GM18511 (cell line): Measurements from ENCODE around the gene PIGX.
A peak's percentile ranks its signal among the peaks of the same experiment; 100 is the strongest.
"Not testable (repeated sequence)": the region's sequence is repeated elsewhere in the genome, so short reads cannot be mapped to it uniquely, and the experiment has no call there.

Source experiments
- ATAC-seq: cut with Tn5 transposase; IDR thresholded peaks from one replicate; pipeline ENCODE4 v1.9.1; 2021; ENCODE audit warnings: mild to moderate bottlenecking, moderate library complexity; ENCODE audit not compliant: unreplicated experiment

PIGX gene

DNA sequence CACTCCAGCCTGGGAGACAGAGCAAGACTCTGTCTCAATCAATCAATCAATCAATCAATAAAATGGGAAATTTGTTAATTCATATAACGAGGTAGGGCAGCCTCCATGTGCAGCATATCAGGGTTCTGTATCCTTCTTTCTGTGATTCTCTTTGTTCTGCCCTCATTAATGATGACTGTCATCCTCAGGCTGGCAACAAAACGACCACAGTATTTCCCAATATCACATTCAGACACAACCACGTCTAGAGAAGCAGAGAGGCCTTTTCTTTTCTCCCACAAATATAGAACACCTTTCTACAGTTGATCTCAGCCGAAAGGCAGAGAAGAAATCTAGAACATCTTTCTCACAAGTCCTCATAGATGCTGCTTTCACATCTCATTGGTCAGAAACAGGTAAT, 11.4 kb upstream of the PIGX start:
- no peak for ATAC-seq

DNA sequence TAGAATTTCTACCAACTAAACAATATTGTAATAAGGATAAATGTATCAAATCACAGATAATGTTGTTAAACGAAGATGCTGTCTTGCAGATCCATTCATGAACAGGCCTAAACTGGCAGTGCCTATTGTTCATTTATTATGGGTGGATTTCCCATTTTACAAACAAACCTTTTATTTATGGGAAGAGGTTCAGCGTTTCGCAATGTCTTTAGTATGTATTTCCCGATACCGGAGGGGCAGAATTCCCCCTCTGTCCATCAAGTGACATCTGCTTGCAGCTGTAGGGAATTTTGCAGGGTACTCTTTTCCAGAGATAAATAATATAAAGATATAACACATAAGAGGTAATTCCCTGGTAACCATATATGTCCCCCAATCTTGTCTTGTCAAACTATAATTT, 5.8 kb upstream of the PIGX start:
- no peak for ATAC-seq

DNA sequence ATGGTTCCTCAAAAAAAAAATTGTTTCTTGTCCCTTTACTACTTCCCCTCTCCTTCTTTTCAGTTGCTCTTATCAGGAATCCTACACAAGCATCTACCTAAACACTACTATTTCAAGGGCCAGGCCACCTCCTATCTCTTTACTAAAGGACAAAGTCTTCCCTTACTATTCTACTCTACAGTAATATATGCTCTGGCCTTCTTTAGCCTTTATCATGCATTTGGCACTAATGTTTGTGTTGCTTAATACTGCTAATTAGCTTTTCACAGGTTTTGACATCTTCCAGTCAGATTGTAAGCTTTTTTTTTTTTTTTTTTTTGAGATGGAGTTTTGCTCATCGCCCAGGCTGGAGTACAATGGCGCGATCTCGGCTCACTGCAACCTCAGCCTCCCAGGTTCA, 5.4 kb upstream of the PIGX start:
- ATAC-seq, result no peak

DNA sequence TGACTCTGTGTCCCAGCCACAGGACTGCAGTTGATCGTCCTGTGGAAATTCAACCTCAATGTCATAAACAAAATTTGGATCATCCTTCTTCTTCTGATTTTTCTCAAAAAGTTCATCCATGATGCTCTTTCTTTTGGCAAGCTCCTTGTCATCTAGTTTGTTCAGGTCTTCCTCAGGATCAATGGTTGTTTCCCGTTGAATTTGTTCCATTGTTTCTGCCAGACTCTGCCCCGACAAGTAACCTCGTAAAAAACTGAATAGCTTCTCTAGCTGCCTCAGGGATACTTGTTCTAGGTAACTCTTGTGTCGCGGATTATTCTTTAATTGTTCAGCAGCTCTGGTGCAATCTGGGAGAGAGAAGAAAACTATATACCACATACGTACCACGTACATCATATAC, 4.6 kb upstream of the PIGX start:
- ATAC-seq, result no peak

DNA sequence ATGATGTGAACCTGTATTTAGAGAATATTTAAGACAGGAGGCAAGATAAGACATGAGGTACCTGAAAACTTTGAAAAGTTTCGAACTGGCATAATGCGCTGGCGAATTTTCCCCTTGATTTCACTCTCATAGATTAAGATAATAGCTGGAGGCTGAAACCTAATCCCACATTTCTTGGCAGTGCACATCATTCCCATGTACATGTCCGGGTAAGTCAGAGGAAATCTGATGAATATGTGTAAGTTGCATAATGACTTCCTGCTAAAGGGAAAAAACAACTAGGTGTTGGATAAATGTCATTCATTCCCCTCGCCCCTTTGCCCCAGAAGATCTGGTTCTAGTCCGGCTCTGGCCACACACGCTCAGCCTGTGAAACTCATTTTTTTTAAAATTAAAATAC, 3.7 kb upstream of the PIGX start:
- no peak for ATAC-seq

DNA sequence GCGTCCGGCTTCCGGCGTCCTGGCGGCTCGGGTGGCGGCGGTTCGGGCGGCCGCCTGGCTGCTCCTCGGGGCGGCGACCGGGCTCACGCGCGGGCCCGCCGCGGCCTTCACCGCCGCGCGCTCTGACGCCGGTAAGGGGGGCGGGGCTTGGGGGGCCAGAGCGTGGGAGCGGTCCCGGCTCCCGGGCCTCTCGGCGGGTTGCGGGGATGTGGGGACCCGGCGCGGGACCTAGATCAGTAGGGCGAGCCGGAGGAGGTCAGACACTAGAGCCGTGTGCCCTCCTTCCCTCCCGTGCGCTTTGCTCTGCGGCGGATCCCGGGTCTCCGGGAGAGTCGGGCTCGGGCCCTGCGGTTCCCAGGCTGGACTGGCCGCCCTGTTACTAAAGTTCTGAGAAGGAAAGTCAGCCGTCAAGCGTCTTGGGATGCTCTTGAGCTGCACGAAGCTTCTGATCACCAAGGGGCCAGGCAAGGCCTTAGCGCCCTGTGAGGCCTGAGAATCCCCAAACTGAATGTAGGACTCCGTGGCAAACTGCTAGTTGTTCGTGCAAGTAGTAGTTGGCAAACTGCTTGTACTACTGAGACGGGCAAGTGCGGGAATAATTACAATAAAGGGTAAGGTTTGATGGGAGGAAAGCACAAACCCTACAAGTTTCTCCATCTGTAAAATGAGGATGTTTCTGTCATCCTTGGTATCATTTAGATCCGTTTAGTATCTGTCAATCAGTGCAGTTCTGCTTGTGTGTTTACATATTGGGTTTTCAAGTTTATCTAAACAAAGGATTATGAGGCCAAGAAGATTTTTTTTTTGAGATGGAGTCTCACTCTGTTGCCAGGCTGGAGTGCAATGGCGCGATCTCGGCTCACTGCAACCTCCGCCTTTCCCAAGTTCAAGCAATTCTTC, 587 bp downstream of the PIGX start:
- ATAC-seq, result peak; percentile 52

DNA sequence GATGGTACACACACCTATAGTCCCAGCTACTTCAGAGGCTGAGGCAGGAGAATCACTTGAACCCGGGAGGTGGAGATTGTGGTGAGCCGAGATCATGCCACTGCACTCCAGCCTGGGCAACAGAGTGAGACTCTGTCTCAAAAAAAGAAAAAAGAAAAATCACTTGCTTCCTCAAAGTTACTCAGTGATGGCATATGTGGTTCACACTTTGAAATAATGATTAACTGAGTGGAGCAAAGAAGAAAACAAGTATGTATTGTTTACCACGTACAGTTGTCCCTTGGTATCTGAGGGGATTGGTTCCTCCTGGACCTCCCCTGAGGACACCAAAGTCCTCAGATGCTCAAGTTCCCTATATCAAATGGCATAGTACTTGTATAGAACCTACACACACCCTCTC, 5.0 kb downstream of the PIGX start:
- peak; percentile 61 for ATAC-seq

DNA sequence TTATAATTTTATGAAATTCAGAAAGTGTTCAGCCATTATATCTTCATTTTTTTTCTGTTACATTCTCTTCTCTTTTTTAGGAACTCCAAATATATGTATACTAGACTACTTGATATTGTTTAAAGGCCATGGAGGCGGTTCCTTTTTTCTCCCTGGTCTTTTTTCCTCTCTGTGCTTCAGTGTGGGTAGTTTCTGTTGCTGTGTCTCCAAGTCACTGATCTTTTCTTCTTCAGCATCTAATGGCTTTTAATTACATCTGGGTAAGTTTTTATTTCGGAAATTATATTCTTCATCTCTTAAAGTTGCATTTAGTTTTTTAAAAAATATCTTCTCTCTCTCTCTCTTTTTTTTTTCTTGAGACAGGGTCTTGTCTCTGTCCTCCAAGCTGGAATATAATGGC, 8.9 kb downstream of the PIGX start:
- no peak for ATAC-seq

DNA sequence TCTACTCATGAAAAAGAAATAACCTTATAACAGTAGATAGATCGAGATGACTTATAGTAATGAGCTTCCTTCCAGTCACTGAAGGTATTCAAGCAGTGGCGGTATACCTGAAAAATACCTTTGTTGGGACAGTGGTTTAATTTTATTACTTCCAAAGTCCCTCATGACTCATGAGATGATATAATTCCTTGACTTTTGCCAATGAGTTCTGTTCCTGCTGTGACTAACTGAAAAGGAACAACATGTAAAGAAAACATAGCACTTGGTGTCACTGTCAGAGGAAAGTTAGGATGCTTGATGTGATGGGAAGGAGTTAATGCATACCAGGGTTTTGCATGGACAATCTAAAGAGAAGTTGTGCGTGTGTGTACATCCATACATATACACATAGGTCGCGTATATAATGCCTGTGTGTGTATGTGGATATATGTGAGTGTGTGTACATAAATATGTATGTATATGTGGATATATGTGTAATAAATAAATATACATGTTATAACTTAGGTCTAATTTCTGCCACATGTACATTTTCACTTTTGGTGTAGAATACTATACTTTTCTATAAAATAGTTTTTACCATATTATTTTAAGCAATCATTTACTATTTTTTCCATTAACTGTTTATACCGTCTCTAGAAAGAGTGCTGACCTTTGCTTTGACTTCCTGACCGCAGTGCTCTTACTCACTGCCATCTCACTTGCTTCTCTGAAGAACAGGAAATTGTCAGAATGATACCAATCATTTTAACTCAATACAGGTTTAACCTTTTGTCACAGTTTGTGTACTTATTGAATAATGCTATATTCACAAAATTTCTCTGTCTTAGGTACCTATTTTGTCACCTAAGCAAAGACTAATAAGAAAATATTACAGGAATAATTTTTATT, 14.9 kb downstream of the PIGX start:
- ATAC-seq, result no peak

DNA sequence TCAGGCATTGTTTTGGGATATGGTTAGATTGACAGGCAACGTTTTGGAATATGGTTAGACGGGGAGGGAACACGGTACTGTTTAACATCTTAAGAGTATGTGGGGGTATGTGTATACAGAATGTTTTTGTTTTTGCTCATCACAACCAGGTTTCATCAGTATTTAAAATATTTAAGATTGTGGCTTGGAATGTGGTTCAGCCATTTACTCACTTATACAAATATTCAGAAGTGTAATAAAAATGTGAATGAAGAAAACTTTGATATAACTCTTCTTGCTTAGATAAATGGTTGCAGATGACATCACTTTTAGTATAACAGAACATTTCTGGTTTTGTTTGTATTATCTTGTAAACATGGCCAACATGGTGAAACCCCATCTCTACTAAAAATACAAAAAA, 23.6 kb downstream of the PIGX start:
- ATAC-seq, result no peak

DNA sequence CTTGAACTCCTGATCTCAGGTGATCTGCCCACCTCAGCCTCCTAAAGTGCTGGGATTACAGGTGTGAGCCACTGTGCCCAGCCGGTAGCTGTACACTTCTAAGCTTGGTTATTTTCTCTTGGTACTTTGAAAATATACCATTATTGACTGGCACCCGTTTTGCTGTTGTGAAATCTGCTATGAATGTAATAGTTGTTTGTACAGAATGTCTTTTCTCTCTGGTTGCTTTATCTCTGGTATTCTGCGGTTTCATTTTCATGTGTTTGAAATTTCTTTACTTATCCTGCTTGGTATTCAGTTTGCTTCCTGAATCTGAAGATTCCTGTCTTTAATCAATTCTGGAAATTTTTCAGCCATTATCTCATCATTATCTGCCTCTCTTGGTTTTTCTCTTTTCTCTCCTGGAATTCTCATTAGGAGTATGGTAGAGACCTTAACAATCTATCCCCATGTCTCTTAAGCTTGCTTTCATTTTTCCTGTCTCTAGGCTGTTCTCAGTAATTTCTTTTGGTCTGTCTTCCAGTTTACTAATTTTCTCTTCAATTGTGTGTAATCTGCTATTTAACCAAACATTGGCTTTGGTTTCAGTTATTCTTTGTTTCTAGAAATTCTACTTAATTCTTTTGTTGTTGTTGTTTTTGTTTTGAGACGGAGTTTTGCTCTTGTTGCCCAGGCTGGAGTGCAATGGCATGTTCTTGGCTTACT, 24.6 kb downstream of the PIGX start:
- ATAC-seq, result no peak

DNA sequence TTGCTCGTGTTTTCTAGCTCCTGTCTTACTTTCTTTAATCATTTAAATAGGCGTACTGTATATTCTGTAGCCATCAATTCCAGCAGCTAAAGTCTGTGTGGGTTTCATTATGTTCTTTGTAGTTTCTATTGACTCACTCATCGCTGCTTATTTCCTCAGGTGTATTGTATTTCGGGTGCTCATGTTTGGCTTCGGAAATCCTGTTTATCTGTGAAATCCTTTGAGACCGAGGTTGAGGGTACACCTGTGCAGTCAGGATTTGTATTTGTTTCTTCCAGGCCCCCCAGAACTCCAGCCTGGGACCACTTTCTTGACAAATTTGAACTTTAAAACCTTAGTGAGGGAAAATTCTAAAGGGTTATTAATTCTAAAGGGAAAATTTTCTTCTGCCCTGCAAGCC, 25.5 kb downstream of the PIGX start:
- ATAC-seq, result no peak

DNA sequence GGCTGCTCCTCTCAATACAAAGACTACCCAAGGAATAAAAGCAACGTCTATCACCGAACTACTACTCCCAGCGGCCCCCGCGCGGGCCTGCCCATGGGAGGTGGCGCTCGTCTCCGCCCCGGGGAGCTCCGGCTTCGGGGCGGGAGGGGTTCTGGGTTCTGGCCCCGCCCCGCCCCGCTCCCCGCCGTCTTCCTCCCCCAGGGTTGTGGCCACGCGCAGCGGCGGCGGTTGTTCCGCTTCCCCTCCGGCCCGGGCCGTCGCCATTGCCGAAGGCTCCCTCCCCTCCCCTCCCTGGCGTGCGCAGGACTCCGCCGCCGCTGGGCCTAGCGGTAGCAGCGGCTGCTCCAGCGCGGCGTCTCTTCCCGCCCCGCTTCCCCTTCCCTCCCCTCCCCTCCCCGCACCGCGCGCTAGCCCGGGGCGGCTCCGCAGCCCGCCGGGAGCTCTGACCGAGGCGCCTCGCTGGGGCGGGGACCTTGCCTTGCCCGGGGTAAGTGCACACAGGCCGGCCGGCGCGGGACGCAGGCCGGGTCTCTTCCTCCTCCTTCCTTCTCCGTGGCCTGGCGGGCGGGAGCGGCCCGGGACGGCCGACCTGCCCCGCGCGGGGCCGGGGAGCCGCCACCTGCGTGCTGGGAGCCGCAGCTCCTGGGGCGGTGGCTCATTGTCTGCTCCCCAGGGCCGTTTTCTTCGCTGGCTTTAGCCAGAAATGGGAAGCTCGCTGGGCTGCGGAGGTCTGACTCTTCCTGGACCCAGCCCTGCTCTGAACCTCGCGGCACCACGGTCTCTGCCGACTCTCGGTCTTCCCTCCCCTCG, 27.7 kb downstream of the PIGX start, which contains the start of gene PAK2:
TSS of gene PAK2 (plus strand) at position 187 of the 810 bp plus-strand sequence. CDS start 42,790 bp downstream, outside the sequence.
- peak; percentile 95 for ATAC-seq

DNA sequence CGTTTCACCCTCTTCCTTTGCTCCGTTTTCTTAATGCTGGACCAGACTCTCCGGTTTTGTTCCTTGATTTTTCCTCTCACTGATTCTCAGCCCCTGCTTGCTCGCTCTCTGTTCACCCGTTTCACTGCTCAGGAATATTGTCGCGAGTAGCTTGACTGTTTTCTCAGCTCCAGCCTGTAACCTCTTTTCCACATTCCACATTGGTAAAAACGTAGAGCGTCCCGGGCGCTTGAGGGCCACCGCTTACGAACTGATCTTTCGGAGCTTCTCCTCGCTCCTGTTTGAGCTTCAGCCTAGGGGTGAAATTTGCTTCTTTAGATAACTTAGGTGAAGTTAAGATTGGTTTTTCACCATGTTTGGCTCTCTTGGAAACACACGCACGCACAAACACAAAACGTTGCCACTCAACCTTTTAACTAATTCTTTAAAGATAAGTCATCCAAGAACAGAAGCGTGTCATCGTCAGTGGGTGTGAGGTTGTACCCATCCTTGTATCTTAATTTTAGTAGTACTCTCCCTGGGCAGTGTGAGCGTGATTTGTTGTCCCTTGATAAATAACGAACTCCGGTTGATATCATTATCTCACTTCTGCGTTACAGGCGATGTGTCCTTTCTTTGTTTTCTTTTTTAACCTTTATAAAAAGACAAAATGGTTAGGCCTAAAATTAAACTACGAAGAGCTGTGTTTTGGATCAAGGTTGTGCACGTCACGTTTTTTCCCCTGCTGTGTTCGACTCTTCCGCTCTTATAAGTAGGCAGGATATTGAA, 28.5 kb downstream of the PIGX start:
- ATAC-seq, result peak; percentile 6

DNA sequence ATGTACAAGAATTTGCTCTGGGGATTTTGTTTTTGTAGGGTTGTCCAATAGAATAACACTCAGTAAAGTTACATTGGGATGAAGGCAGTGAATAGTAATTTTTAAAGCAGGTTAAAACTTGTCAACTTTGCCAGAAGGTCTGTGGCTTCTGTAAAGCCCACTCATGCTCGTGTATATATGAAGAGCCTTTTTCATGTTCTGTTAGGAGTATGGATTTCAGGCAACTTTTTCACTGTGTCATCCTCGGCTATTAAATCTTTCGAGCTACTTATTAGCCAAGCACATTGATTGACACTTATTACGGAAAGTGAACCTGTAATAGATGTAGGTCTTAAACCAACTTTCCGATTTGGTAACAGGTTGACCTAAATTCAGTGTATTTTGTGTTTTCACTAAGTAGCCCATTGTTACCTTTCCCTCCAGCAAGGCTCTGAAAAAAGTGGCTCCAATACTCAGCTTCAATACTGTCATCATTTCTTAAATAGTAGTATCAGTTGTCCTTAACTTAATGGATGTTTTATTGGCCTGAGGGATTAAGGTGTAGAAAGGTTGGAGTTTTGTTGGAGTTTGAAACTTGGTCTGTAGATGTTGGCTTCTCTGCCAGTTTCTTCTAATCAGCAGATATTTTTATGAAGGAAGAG, 29.2 kb downstream of the PIGX start:
- ATAC-seq, result no peak

DNA sequence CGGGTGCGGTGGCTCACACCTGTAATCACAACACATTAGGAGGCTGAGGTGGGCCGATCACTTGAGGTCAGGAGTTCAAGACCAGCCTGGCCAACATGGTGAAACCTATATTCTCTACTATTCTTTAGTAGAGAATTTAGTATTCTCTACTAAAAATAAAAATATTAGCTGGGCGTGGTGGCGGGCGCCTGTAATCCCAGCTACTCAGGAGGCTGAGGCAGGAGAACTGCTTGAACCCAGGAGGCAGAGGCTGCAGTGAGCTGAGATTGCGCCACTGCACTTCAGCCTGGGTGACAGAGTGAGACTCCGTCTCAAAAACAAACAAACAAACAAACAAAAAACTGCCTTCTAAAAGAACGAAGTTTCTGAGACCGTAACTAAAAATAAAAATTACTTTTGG, 31.4 kb downstream of the PIGX start:
- ATAC-seq, result not testable (repeated sequence)

DNA sequence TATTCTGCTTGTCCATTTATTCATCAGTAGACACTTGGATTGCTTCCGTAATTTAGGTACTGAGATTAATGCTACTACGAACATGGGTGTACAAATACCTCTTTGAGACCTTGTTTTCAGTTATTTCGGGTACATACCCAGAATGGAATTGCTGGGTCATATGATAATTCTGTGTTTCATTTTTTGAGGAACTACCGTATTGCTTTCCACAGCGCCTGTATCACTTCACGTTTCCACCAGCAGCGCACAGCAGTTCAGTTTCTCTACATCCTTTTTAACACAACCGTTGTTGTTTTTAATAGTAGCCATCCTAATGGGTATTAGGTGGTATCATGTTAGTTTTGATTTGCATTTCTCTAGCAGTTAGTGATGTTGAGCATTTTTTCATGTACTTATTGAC, 36.9 kb downstream of the PIGX start:
- ATAC-seq, result no peak

DNA sequence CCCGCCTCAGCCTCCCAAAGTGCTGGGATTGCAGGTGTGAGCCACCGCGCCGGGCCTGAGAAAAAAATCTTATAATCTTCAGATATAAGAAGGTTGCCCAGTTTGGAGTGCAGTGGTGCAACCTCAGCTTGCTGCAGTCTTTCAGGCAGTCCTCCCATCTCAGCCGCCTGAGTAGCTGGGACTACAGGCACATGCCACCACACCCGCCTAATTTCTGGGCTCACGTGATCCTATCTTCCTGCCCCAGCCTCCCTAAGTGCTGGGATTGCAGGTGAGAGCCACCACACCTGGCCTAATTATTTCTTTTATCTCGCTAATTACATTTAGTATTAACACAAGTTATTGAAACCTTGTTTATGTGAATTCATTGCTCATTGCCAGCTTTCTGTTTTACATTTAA, 41.0 kb downstream of the PIGX start:
- ATAC-seq, result no peak
